Posterior vena cava (tissue), 2 donors: ENCODE measurements around the gene MYO1E. TPM values are rescaled to one million over a fixed set of nuclear protein-coding genes. Genes with fewer than 3 reads are reported as not detected.
"Not testable (repeated sequence)": the region's sequence is repeated elsewhere in the genome, so short reads cannot be mapped to it uniquely, and the experiment has no call there.

Experiments
- DNase-seq: peaks from one replicate; pipeline ENCODE4 v3.0.0-alpha.2; 2020; ENCODE audit warnings: low spot score
- intact Hi-C, 2 donors: fragments of 100-400 bp; cut with DNase I; formaldehyde crosslinking; loops; one replicate each; pipeline versions ENCODE4 v1.14.1 to v1.14.2; 2022 to 2023
- total RNA-seq, 2 donors: library from RNA; stranded (reverse); fragmentation: NEBNext Ultra II Directional; extraction: Animal tissue kit (Norgen Biotek cat#: 25700); gene quantifications; one replicate each; pipeline ENCODE4 v1.2.1, GENCODE V29; 2021
- donor health status: DM: yes; HTN: yes; CAD: no.
- donor health status: DM: yes; HTN: yes; CAD: no.

Gene MYO1E
- total RNA-seq, 2 donors from 2014 or later: 113 to 193 TPM

- DNase-seq: no peak
- intact Hi-C loops: no loop called here
Measured at GRCh38 chr15:59280855-59281254, 91.8 kb downstream of the MYO1E start.

GRCh38 chr15:59280292-59280691 is 92.4 kb downstream of the MYO1E start:
- DNase-seq, intact Hi-C loops: not testable (repeated sequence)

GRCh38 chr15:59279023-59279422 is 93.6 kb downstream of the MYO1E start:
- intact Hi-C loops: loop anchor here in 1 of 2 donors (10.0 kb wide), 1 partner anchor 396 kb away; no protein-coding TSS in a partner anchor
- DNase-seq: no peak

GRCh38 chr15:59278120-59278519 is 94.6 kb downstream of the MYO1E start:
- intact Hi-C loops: loop anchor here in 1 of 2 donors (10.0 kb wide), 1 partner anchor 397 kb away; no protein-coding TSS in a partner anchor
- no peak for DNase-seq

- no peak for DNase-seq
- intact Hi-C loops: loop anchor here in 1 of 2 donors (10.0 kb wide), 1 partner anchor 398 kb away; no protein-coding TSS in a partner anchor
Measured at GRCh38 chr15:59276225-59277178, 96.2 kb downstream of the MYO1E start.

- intact Hi-C loops: loop anchor here in 1 of 2 donors (10.0 kb wide), 1 partner anchor 400 kb away; no protein-coding TSS in a partner anchor
- no peak for DNase-seq
Measured at GRCh38 chr15:59274126-59274970, 98.3 kb downstream of the MYO1E start.

GRCh38 chr15:59273234-59273633 is 99.4 kb downstream of the MYO1E start:
- DNase-seq: no peak
- intact Hi-C loops: loop anchor here in 1 of 2 donors (10.0 kb wide), 1 partner anchor 402 kb away; no protein-coding TSS in a partner anchor

- intact Hi-C loops: loop anchor here in 1 of 2 donors (10.0 kb wide), 1 partner anchor 403 kb away; no protein-coding TSS in a partner anchor
- no peak for DNase-seq
Measured at GRCh38 chr15:59271595-59272201, 101.0 kb downstream of the MYO1E start.

- no peak for DNase-seq
- intact Hi-C loops: no loop called here
Measured at GRCh38 chr15:59268852-59269407, 103.7 kb downstream of the MYO1E start.

- intact Hi-C loops: no loop called here
- no peak for DNase-seq
Measured at GRCh38 chr15:59268168-59268851, 104.4 kb downstream of the MYO1E start.

- DNase-seq: no peak
- intact Hi-C loops: no loop called here
Measured at GRCh38 chr15:59266028-59266427, 106.6 kb downstream of the MYO1E start.

GRCh38 chr15:59262316-59262715 is 110.4 kb downstream of the MYO1E start:
- intact Hi-C loops: no loop called here
- DNase-seq: no peak

- no peak for DNase-seq
- intact Hi-C loops: no loop called here
Measured at GRCh38 chr15:59260090-59260489, 112.6 kb downstream of the MYO1E start.

- DNase-seq: no peak
- intact Hi-C loops: no loop called here
Measured at GRCh38 chr15:59259137-59259943, 113.3 kb downstream of the MYO1E start.

- intact Hi-C loops: no loop called here
- no peak for DNase-seq
Measured at GRCh38 chr15:59258317-59258716, 114.4 kb downstream of the MYO1E start.

- intact Hi-C loops: no loop called here
- DNase-seq: no peak
Measured at GRCh38 chr15:59257140-59257539, 115.5 kb downstream of the MYO1E start.

GRCh38 chr15:59256482-59256881 is 116.2 kb downstream of the MYO1E start:
- DNase-seq: no peak
- intact Hi-C loops: no loop called here
